Cardiac muscle cell (in vitro differentiated cells and primary cell): ENCODE results near the gene DIP2B. TPM values are rescaled to one million over a fixed set of nuclear protein-coding genes. Genes with fewer than 3 reads are reported as not detected.

ENCODE experiments used
- DNase-seq, 2 donors: peaks; one replicate each; pipeline versions ENCODE4 v3.0.0 to v3.0.0-alpha.2; 2010 to 2017; ENCODE audit warnings: low read depth in 1 of 2, low spot score in 1 of 2
- H3K27ac ChIP-seq: fragments of 200-600 bp; sonication (generic); 2 replicates; pipeline ENCODE4 v1.5.1; 2016
- H3K27me3 ChIP-seq: fragments of 200-600 bp; sonication (generic); 2 replicates; pipeline ENCODE4 v1.6.0; 2016; ENCODE audit warnings: control low read depth
- H3K36me3 ChIP-seq: fragments of 200-600 bp; sonication (generic); 2 replicates; pipeline ENCODE4 v1.5.1; 2016; ENCODE audit warnings: control low read depth
- H3K4me1 ChIP-seq: fragments of 200-600 bp; sonication (generic); 2 replicates; pipeline ENCODE4 v1.8.1; 2017; ENCODE audit warnings: low read depth, mild to moderate bottlenecking, mixed run types
- H3K4me3 ChIP-seq: fragments of 200-600 bp; sonication (generic); 2 replicates; pipeline ENCODE4 v1.5.1; 2016; ENCODE audit warnings: mild to moderate bottlenecking
- H3K9me3 ChIP-seq: fragments of 200-600 bp; sonication (generic); 2 replicates; pipeline ENCODE4 v1.5.1; 2017; ENCODE audit warnings: low read depth, mild to moderate bottlenecking, control low read depth
- CTCF ChIP-seq: IDR thresholded peaks from 2 replicates; pipeline ENCODE4 v1.5.1; 2012; ENCODE audit warnings: low read depth, mild to moderate bottlenecking, low read length
- polyA plus RNA-seq: library from polyadenylated mRNA; unstranded; fragments of >200 nt; fragmentation: Nextera tagmentation; extraction: Ambion mirVana; gene quantifications from 2 replicates; pipeline ENCODE4 v1.2.1, GENCODE V29; 2016
- total RNA-seq: library from RNA; depleted of rRNA; stranded (reverse); fragments of >200 nt; gene quantifications from 2 replicates; pipeline ENCODE4 v1.2.3, GENCODE V29; 2016

The DIP2B gene
- total and polyA plus RNA-seq, 2 experiments from 2014 or later: 15.5 to 55.1 TPM

- peaks cover 43% of the 10 kb centered on the region for H3K36me3 ChIP-seq
- H3K4me3 ChIP-seq: no peak overlapping the region
- no peak overlapping the region for H3K27ac ChIP-seq
- H3K4me1 ChIP-seq: no peaks in the 10 kb centered on the region
- no peak for DNase-seq
- H3K27me3 ChIP-seq: no peaks in the 10 kb centered on the region
- no peak for TF ChIP-seq CTCF
- H3K9me3 ChIP-seq: no peaks in the 10 kb centered on the region
Observed at GRCh38 chr12:50686976-50687375, 182.2 kb downstream of the DIP2B start.

DNA sequence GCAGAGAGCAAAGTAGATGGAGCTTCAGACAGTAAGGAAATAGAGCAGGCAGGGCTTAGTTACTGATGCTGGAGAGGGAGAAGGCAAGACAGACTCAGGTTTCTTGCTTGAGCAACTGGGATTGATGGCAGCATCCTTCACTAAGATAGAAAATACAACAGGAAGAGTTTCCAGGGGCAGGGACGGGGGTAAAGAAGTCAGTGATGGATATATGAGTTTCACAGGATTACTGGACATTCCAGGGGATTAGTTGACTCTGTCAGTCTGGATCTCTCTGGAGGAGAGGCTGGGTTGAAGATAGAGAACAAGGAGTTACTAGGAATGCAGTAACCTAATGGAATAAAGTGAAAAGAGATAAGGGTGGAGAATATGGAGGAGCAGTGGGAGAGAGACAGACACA, 184.7 kb downstream of the DIP2B start:
- no peak for DNase-seq
- no peaks in the 10 kb centered on the region for H3K9me3 ChIP-seq
- no peak overlapping the region for H3K27ac ChIP-seq
- H3K36me3 ChIP-seq: peaks cover 56% of the 10 kb centered on the region
- no peaks in the 10 kb centered on the region for H3K4me1 ChIP-seq
- H3K4me3 ChIP-seq: no peak overlapping the region
- TF ChIP-seq CTCF: no peak
- H3K27me3 ChIP-seq: no peaks in the 10 kb centered on the region

DNA sequence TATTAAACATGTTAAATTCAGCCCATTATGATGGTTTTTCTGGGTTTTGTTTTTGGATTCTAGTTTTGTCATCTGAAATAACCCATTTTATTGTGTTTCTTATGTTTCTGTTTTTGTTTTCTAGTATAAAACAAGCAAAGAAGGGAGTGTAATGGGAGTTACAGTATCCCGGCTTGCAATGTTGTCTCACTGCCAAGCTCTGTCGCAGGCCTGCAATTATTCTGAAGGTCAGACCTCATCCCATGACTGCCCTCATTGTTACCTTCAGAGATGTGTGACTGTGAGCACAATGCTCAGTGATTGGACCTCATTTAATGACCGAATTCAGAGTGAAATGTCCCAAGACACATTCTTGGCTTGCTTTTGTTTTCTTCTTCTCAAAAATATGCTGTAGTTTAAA, 186.1 kb downstream of the DIP2B start:
- DNase-seq: peak in 1 of 2 donors; percentile 64
- no peak overlapping the region for H3K4me3 ChIP-seq
- no peaks in the 10 kb centered on the region for H3K27me3 ChIP-seq
- H3K36me3 ChIP-seq: peaks cover 62% of the 10 kb centered on the region
- no peaks in the 10 kb centered on the region for H3K9me3 ChIP-seq
- no peak overlapping the region for H3K27ac ChIP-seq
- no peaks in the 10 kb centered on the region for H3K4me1 ChIP-seq
- TF ChIP-seq CTCF: no peak

- Histone ChIP-seq H3K36me3 (peaks cover 90% of the 10 kb centered on the region), H3K27me3 (no peaks in the 10 kb centered on the region), H3K4me1 (no peaks in the 10 kb centered on the region), H3K27ac (no peak overlapping the region), H3K4me3 (no peak overlapping the region), H3K9me3 (no peaks in the 10 kb centered on the region)
- no peak for TF ChIP-seq CTCF
- peak in 1 of 2 donors; percentile 29 for DNase-seq
Observed at GRCh38 chr12:50695961-50696360, 191.2 kb downstream of the DIP2B start.

GRCh38 chr12:50696931-50697330, 192.1 kb downstream of the DIP2B start:
- no peak for TF ChIP-seq CTCF
- DNase-seq: no peak
- Histone ChIP-seq H3K4me3 (no peak overlapping the region), H3K9me3 (no peaks in the 10 kb centered on the region), H3K27me3 (no peaks in the 10 kb centered on the region), H3K27ac (no peak overlapping the region), H3K4me1 (no peaks in the 10 kb centered on the region), H3K36me3 (peaks cover 85% of the 10 kb centered on the region)

GRCh38 chr12:50699154-50699553, 194.4 kb downstream of the DIP2B start:
- Histone ChIP-seq H3K36me3 (peaks cover 74% of the 10 kb centered on the region), H3K4me1 (no peaks in the 10 kb centered on the region), H3K27me3 (no peaks in the 10 kb centered on the region), H3K9me3 (no peaks in the 10 kb centered on the region), H3K4me3 (no peak overlapping the region), H3K27ac (no peak overlapping the region)
- TF ChIP-seq CTCF: no peak
- no peak for DNase-seq
